Measurements from ENCODE around the gene CKM.
"Not testable (repeated sequence)": the region's sequence is repeated elsewhere in the genome, so short reads cannot be mapped to it uniquely, and the experiment has no call there.

Gene CKM

DNA sequence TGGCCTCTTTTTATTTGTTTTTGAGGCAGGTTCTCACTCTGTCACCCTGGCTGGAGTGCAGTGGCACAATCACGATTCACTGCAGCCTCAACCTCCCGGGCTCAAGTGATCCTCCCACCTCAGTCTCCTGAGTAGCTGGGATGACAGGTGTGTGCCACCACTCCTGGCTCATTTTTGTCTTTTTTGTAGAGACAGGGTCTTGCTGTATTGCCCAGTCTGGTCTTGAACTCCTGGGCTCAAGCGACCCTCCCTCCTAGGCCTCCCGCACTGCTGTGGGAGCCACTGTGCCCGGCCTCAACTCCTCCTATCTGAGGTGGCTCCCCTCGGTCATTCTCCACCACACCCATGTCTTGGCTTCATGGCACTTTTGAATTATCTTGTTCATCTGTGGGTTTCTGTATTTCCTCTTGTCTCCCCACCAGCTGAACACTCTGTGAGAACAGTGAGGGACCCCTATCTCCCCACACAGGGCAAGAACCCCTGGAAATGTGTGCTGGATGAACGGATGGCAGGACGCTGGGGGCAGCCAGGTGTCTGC lies 7.9 kb downstream of the CKM start:
- no peak for DNase-seq

DNA sequence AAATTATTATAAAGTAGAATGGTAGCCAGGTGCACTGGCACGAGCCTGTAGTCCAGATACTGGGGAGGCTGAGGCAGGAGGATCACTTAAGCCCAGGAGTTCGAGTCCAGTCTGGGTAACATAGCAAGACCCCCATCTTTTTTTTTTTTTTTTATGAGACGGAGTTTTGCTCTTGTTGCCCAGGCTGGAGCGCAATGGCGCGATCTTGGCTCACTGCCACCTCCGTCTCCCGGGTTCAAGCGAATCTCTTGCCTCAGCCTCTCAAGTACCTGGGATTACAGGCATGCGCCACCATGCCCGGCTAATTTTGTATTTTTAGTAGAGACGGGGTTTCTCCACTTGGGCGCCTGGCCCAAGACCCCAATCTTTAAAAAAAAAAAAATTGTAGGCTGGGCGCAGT lies 10.4 kb downstream of the CKM start:
- not testable (repeated sequence) for DNase-seq

DNA sequence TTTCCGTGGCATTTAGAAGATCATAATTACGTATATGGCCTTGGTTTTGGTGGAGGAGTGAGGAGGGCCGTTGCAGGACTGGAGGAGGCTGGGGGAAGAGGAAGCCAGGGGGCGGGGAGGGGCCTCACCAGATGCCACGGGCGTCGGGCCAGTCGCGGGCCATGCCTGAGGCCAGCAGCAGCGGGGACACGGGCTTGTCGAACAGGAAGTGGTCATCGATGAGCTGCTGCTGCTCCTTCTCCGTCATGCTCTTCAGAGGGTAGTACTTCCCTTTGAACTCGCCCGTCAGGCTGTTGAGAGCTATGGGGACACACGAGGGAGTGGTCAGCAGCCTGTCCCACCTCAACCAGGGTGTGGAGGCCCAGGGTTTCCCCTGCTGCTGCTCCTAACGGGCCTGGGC lies 11.1 kb downstream of the CKM start:
- DNase-seq: no peak

DNA sequence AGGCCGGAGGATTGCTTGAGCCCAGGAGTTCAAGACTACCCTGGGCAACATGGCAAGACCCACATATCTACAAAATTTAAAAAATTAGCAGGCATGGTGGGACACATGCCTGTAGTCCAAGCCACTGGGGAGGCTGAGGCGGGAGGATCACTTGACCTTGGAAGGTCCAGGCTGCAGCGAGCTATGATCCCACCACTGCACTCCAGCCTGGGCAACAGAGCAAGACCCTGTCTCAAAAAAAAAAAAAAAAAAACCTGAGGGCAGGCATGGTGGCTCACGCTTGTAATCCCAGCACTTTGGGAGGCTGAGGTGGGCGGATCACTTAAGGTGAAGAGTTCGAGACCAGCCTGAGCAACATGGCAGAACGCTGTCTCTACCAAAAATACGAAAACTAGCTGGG lies 13.4 kb downstream of the CKM start:
- DNase-seq: not testable (repeated sequence)

DNA sequence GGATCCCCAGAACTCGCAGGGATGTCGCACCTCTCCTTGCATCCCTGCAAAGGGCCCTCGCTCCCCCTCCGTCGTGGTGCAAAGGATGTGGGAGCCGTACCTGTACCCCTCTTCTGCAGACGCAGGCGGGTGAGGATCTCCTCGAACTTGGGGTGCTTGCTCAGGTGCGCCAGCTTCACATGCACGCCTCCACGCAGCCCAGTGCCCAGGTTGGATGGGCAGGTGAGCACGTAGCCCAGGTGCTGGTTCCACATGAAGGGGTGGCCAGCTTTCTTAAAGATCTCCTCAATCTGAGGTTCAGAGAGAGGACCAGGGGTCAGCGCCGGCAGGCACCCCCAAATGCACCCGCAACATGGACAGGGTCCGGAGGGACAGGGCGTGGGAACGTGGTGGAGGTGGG lies 15.3 kb downstream of the CKM start:
- no peak for DNase-seq

DNA sequence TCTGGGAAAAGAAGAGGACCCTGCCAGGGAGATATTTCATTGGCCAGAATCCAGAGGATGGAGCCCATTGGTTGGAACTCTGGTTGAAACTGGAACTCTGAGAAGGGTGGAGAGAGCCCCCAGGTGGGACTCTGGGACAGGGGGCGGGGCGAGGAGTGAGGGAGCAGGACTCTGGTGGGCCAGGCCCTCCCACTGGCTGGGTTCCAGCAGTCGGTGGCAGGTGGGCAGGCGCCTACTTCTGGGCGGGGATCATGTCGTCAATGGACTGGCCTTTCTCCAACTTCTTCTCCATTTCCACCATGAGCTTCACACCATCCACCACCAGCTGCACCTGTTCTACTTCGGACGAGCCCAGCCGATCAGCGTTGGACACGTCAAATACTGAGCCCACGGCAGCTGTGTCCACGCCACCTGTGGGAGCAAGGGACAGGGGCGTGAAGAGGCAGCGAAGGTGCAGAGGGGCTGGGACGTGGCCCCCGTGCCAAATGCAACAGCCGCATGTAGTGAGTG lies 16.1 kb downstream of the CKM start:
- DNase-seq: peak in 1 of 2 experiments; percentile 33

DNA sequence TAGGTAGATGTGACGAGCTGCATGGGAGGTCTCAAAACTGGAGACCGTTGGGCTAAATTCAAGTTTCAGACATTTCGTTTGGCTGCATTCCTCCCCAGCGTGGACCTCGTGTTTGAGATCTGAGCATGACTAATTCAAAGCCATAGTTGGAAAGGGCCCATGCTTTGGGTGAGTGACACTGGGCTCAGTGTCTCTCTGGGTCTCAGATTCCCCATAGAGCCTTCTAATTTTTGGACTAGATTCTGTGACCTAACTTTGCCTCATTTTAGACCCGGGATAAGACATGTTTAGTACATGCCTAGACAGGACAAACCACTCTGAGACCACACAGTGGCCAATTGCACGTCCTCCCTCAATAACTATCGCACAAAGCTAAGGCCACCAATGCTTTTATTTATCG lies 16.6 kb downstream of the CKM start:
- no peak for DNase-seq

DNA sequence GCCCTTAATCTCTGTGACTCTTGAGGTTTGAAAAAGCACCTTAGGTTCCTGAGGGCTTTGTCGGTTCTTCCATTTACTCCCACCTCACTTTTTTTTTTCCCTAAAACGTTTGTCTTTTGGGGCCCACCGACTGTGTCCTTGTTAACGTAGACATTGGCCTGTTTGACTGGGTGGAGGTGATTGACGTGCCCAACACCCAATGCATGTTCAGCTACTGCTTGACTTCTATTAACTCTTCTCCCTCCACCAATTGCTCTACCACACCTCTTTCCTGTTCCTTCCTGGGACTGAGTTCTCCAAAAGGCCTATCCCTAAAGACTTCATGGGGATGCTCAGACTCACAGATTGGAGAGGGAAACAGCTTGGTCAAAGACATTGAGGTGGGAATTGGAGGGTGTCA lies 17.3 kb downstream of the CKM start:
- DNase-seq: no peak

DNA sequence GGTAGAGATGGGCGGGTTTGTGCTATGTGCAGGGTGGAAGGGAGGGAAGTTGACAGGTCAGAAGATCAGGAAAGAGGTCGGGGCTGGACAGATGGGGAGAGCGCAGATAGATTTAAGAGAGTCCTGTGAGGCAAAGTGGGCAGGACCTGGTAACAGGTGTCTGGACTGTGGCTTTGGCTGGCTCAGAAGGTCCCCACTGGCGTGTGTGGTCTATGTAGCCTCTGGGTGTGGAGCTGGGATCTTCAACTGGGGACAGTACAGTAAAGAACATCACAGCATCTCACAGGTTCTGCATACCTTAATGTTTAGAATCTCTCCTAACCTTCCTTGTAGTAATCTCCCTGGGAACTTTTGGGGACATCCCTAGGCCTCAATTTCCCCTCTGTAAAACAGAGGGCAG lies 17.7 kb downstream of the CKM start:
- DNase-seq: no peak

DNA sequence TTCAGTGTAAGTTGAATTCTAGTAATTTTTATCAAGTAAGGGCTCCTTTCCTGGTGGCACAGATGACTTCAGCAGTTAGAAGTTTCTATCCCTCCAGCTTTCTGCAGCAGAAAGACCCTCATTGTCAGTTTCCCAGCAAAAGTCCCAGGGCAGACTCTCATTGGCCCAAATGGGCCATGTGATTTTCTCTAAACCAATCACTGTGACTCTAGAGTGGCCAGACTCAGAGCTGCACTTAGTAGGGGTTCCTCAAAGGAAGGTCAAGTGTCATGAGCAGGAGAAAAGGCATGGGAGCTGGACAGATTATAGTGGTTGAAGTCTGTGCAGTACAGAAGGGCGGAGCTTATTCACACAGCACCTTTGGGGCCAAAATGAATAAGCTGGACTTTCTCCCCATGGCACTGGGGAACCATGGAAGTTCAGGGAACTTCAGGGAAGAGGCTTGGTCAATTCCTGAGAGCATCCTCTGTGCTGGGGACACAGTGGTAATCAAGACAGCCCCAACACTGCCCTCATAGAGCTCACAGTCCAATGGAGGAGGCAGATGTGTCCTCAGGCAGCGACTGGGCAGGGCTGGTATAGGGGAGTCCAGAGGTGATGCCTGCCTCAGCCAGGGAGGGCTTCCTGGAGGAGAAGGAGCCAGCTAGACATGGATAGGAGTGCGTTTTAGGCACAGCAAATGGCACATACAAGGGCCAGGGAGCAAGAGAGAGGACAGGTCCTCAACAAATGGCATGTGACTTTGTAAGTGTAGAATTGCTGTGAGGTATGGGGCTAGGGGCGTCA lies 18.3 kb downstream of the CKM start:
- no peak for DNase-seq

DNA sequence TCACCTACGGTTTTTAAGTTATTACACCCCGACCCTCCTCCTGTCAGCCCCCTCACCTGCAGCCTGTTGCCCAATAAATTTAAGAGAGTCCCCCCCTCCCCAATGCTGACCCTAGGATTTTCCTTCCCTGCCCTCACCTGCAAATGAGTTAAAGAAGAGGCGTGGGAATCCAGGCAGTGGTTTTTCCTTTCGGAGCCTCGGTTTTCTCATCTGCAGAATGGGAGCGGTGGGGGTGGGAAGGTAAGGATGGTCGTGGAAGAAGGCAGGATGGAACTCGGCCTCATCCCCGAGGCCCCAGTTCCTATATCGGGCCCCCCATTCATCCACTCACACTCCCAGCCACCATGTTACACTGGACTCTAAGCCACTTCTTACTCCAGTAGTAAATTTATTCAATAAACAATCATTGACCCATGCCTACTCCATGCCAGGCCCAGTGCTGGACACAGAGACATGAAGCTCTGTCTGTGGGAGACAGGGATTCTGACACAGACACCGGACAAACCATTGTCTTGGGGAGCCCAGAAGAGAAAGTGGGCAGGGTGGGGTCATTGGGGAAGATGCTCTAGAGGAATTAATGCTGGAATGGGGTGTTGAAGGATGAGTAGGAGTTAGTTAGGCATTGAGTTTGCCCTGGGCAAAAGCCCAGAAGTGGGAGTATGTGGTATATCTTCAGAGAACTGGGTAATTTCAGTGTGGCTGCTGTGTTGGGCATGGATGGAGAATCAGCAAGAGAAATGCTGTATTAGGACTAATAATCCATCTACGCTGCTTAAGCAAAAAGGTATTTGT lies 19.2 kb downstream of the CKM start:
- no peak for DNase-seq

DNA sequence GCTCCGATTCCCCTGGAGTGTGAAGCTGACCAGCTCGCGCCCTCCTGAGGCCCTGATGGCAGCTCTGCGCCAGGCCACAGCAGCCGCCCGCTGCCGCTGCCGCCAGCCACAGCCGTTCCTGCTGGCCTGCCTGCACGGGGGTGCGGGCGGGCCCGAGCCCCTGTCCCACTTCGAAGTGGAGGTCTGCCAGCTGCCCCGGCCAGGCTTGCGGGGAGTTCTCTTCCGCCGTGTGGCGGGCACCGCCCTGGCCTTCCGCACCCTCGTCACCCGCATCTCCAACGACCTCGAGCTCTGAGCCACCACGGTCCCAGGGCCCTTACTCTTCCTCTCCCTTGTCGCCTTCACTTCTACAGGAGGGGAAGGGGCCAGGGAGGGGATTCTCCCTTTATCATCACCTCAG lies 20.3 kb downstream of the CKM start:
- no peak for DNase-seq

DNA sequence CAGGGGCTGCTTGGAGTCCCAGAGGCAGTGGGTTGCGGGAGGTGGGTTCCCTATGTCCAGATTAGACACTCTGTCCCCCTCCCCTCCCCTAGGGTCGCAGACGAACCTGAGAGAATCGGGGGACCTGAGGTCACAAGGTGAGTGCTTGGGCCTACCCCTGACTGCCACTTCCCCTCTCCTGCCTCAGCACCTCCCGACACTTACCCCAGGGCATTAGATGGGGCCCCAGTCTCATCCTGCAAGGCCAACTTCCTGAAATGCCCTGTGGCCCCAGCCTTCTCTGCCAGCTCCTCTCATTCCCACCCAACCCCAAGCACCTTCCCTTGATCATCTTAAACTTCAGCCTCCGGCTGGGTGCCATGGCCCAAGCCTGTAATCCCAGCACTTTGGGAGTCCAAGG lies 23.0 kb downstream of the CKM start:
- DNase-seq: no peak

DNA sequence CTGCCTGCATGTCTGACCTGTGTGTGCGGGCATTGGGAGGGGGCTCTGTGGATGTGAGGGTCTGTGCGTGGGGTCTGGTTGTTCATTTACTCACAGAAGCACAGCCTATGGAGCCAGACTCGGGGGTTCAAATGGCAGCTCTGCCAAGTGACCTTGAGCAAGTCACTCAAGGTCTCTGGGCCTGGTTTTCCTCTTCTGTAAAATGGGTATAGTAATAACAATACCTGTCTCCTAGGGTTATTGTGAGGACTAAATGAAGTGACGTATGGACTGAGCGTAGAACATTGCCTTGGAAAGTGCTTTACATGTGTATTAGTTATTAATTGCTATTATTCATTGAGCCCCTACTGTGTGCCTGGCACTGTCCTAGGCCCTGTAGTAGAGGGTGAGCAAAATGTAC lies 24.4 kb downstream of the CKM start:
- DNase-seq: no peak

DNA sequence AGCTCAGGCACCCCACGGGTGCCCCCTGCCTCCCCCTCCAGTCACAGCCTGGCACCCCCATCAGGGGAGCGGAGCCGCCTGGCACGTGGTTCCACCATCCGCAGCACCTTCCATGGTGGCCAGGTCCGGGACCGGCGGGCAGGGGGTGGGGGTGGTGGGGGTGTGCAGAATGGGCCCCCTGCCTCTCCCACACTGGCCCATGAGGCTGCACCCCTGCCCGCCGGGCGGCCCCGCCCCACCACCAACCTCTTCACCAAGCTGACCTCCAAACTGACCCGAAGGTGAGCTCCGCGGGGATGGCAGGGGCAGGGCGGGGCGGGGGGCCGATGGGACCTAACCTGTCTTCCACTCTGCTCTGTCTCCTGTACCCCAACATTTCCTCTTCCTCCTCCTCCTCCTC lies 25.0 kb downstream of the CKM start:
- no peak for DNase-seq

DNA sequence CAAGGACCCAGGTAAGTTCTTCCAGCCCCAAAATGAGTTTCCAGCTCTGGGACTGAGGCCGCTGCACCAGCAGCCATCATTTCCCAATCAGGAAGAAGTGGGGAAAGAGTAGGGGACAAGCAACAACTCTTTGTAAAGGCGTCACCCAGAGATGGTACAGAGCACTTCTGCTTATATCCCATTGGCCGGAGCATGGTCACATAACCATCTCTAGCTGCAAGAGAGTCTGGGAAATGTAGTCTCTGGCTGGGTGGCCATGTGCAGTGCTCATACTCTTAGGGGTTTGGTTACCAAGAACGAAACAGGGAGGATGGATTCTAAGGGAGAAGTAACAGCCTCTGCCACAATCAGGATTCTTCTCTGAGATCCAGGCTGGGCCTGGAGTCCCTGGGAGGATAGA lies 26.3 kb downstream of the CKM start:
- no peak for DNase-seq

DNA sequence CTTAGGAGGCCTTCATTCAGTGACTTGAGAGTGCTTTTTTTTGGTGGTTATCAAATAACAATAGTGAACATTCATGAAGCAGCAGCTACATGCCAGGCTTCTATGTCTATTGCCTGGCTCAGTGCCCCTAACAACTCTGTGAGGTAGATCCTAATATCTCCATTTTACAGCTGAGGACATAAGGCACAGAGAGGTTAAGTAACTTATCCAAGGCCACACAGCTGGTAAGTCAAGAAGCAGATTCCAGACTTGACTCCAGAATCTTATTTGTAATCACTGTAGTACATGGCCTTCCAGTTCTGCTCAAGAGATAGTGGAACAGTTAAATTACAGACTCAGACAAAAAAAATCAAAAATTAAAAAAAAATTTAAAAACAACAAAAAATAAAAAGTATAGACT lies 26.8 kb downstream of the CKM start:
- DNase-seq: no peak

DNA sequence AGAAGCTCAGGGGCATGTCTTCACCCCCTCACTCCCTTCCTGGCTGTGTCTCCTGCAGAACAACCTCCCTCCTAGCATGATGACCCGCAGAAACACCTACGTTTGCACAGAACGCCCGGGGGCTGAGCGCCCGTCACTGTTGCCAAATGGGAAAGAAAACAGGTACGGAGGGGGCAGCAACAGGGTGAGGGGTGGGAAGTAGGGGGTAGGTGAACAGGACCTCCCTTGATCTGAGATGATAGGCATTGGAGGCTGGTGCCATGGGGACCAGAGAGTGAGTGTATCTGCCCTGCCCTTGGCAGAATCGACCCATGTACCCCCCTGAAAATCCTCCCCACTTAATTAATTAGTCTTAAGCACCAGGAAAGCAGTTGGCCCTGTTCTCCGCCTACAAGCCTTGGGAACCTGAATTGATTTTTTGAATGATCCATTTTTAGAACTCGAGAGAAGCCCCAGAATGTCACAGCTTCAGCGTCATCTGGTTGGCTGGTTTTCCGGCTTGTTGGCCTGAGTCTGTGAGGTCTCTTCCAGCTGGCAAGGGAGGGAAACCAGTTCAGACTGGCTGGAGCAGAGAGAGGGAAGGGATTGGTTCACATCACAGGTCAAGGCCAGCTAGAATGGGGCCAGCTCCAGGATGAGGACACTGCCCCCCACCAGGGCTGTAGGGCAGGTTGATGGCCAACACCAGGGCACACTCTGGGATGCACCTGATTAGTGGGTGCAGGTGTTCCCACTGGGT lies 28.2 kb downstream of the CKM start:
- no peak for DNase-seq

DNA sequence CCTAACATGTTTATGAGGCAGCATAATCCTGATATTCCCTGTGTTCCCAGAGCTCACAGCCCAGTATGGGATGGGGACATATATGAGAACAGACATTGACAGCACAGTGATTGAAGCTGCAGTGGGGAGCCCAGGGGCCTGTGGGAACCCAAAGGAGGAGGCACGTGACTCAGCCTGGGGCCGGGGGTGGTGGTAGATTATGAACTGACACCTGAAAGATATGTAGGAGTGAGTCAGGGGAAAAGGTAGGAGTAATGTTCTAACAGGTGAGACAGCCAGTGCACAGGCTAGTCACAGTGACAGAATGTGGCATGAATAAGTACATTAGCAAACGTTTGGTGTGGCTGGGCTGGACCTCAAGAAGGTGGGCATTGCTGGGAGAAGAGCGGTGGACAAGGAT lies 29.0 kb downstream of the CKM start:
- no peak for DNase-seq

DNA sequence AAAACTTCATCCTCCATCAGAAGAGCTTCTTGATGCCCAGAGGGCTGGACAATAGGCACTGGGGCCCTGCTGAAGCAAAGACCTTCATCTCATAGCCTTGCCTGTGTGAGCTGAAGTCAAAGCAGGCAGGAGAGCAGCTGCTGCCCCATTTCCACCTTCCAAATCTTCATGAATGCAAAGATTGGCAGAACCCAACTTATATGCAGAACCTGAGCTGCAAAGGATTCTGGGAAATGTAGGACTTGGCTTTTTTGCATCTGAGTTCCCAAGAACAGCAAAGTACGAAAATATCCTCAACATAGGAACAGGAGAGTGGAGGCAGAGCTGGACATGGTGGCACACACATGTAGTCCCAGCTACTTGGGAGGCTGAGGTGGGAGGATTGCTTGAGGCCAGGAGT lies 30.8 kb downstream of the CKM start:
- no peak for DNase-seq

DNA sequence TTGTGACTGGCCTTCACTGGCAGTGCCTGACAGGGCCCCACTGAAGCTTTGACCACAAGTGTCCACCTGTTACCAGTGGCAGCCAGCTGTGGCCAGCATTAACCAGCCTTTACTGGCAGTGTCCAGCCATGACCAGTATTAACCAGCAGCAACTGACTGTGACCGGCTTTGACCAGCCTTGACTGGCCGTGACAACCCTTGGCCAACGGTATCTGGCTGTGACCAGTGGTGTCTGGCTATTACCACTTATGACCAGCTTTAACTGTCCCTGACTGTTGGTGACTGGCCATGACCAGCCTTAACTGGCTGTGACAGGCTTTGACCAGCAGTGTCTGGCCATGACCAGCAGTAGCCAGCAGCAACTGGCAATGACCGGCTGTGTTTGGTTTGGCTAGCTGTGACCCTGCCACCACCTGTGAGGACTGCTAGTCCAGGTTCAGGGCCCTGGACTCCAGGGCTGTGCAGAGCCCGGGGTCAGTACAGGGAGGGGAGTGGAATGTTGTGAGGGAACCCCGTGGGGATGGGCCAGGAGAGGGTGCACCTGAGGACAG lies 32.2 kb downstream of the CKM start:
- no peak for DNase-seq

DNA sequence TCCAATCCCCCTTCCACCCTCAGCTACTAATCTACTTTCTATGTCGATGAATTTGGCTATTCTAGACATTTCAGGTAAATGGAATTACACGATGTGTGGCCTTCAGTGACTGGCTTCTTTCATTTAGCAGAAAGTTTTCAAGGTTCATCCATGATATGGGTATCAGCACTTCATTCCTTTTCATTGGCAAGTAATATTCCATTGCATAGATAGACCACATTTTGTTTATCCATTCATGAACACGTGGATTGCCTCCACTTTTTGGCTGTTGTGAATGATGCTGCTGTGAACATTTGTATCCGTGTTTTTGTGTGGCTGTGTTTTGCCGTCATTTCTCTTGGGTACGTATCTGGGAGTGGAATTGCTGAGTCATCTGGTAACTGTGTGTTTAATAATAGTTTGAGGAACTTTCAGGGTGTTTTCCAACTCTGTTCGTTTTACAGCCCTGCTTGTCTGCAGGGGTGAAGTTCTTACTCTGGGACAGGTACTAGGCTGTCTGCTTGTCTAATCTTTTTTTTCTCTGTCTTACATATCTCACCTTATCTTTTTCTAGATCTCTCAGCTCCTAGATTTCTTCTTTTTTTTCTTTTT lies 39.1 kb downstream of the CKM start:
- DNase-seq: no peak
